C4-2B (cell line): ENCODE results near the gene ABCF2.

Experiments
- CTCF ChIP-seq: fragments of 450-650 bp; conservative IDR thresholded peaks from 2 replicates; pipeline ENCODE4 v1.5.1; 2017; ENCODE audit warnings: mild to moderate bottlenecking
- ZFX ChIP-seq: fragments of 450-650 bp; IDR thresholded peaks from 2 replicates; pipeline ENCODE4 v1.6.1; 2017

GRCh38 chr7:151197932-151198331 lies 29.1 kb downstream of the ABCF2 start:
- no peak for TF ChIP-seq CTCF
- TF ChIP-seq ZFX = no peak
